Subcutaneous abdominal adipose tissue (tissue), 5 donors: ENCODE results near the gene CLASRP.

Source experiments
- H3K27ac ChIP-seq: one replicate; pipeline ENCODE4 v1.7.0; 2013; ENCODE audit warnings: low read depth, mild to moderate bottlenecking, inconsistent platforms, low read length, moderate library complexity
- H3K27me3 ChIP-seq, 5 donors: one replicate each; pipeline ENCODE4 v1.7.0; 2013; ENCODE audit warnings: low read length in 5 of 5, inconsistent platforms in 1 of 5; ENCODE audit not compliant: control insufficient read depth in 5 of 5, insufficient read depth in 4 of 5
- H3K36me3 ChIP-seq, 5 donors: one replicate each; pipeline ENCODE4 v1.7.0; 2013; ENCODE audit warnings: low read length in 5 of 5; ENCODE audit not compliant: control insufficient read depth in 5 of 5, insufficient read depth in 5 of 5
- H3K4me1 ChIP-seq, 5 donors: one replicate each; pipeline ENCODE4 v1.7.0; 2013; ENCODE audit warnings: low read length in 5 of 5, mild to moderate bottlenecking in 3 of 5, moderate library complexity in 1 of 5; ENCODE audit not compliant: control insufficient read depth in 5 of 5, insufficient read depth in 5 of 5
- H3K4me3 ChIP-seq, 5 donors: one replicate each; pipeline ENCODE4 v1.7.0; 2013; ENCODE audit warnings: low read length in 5 of 5, low read depth in 1 of 5
- H3K9ac ChIP-seq, 5 donors: one replicate each; pipeline ENCODE4 v1.7.0; 2013; ENCODE audit warnings: low read length in 5 of 5, mild to moderate bottlenecking in 4 of 5, moderate library complexity in 3 of 5
- H3K9me3 ChIP-seq, 5 donors: one replicate each; pipeline ENCODE4 v1.7.0; 2013; ENCODE audit warnings: low read length in 5 of 5; ENCODE audit not compliant: control insufficient read depth in 5 of 5
- donor health status: healthy.
- donor health status: healthy.
- donor health status: healthy.
- donor health status: healthy.
- donor health status: healthy.

CLASRP gene

GRCh38 chr19:45058622-45059159 lies 19.8 kb downstream of the CLASRP start:
- H3K27me3 ChIP-seq = no peaks in the 10 kb centered on the region
- H3K4me3 ChIP-seq = no peak overlapping the region
- peaks cover 0 to 94% (median 90%) of the 10 kb centered on the region in 5 donors for H3K36me3 ChIP-seq
- no peaks in the 10 kb centered on the region for H3K4me1 ChIP-seq
- H3K27ac ChIP-seq = no peak overlapping the region
- no peaks in the 10 kb centered on the region for H3K9me3 ChIP-seq
- H3K9ac ChIP-seq = no peak overlapping the region

- Histone ChIP-seq H3K27ac (no peak overlapping the region), H3K9me3 (no peaks in the 10 kb centered on the region)
Observed at GRCh38 chr19:45059258-45059965, 20.6 kb downstream of the CLASRP start.

GRCh38 chr19:45061965-45062364 lies 23.1 kb downstream of the CLASRP start:
- Histone ChIP-seq H3K27ac (no peak overlapping the region), H3K27me3 (no peaks in the 10 kb centered on the region), H3K4me3 (no peak overlapping the region), H3K4me1 (no peaks in the 10 kb centered on the region), H3K9ac (no peak overlapping the region), H3K36me3 (peaks cover 0 to 89% (median 82%) of the 10 kb centered on the region in 5 donors), H3K9me3 (no peaks in the 10 kb centered on the region)

More at GRCh38 chr19:45059258-45059965, 20.6 kb downstream of the CLASRP start:
- peaks cover 0 to 94% (median 89%) of the 10 kb centered on the region in 5 donors for H3K36me3 ChIP-seq
- no peaks in the 10 kb centered on the region for H3K4me1 ChIP-seq
- H3K4me3 ChIP-seq = no peak overlapping the region
- H3K9ac ChIP-seq = no peak overlapping the region
- H3K27me3 ChIP-seq = no peaks in the 10 kb centered on the region

- H3K27me3 ChIP-seq = no peaks in the 10 kb centered on the region
- H3K4me1 ChIP-seq = peaks cover 0 to 1% (median 0%) of the 10 kb centered on the region in 5 donors
- H3K4me3 ChIP-seq = no peak overlapping the region
- peaks cover 0 to 88% (median 79%) of the 10 kb centered on the region in 5 donors for H3K36me3 ChIP-seq
- H3K27ac ChIP-seq = no peak overlapping the region
- no peaks in the 10 kb centered on the region for H3K9me3 ChIP-seq
- H3K9ac ChIP-seq = no peak overlapping the region
Observed at GRCh38 chr19:45063851-45064801, 25.3 kb downstream of the CLASRP start.

- H3K4me3 ChIP-seq = no peak overlapping the region
- H3K9me3 ChIP-seq = no peaks in the 10 kb centered on the region
- H3K9ac ChIP-seq = no peak overlapping the region
- H3K36me3 ChIP-seq = peaks cover 0 to 88% (median 76%) of the 10 kb centered on the region in 5 donors
- H3K27ac ChIP-seq = no peak overlapping the region
- no peaks in the 10 kb centered on the region for H3K27me3 ChIP-seq
- peaks cover 0 to 3% (median 0%) of the 10 kb centered on the region in 5 donors for H3K4me1 ChIP-seq
Observed at GRCh38 chr19:45066921-45067661, 28.2 kb downstream of the CLASRP start.

GRCh38 chr19:45068041-45068440 lies 29.2 kb downstream of the CLASRP start:
- Histone ChIP-seq H3K27me3 (no peaks in the 10 kb centered on the region), H3K9me3 (no peaks in the 10 kb centered on the region), H3K9ac (no peak overlapping the region), H3K4me1 (peaks cover 0 to 3% (median 0%) of the 10 kb centered on the region in 5 donors), H3K4me3 (no peak overlapping the region), H3K27ac (no peak overlapping the region), H3K36me3 (peaks cover 0 to 87% (median 75%) of the 10 kb centered on the region in 5 donors)

GRCh38 chr19:45069056-45069455 lies 30.2 kb downstream of the CLASRP start:
- no peak overlapping the region for H3K27ac ChIP-seq
- H3K4me1 ChIP-seq = peaks cover 0 to 3% (median 0%) of the 10 kb centered on the region in 5 donors
- H3K36me3 ChIP-seq = peaks cover 0 to 79% (median 68%) of the 10 kb centered on the region in 5 donors
- H3K4me3 ChIP-seq = no peak overlapping the region
- no peak overlapping the region for H3K9ac ChIP-seq
- no peaks in the 10 kb centered on the region for H3K9me3 ChIP-seq
- H3K27me3 ChIP-seq = no peaks in the 10 kb centered on the region

GRCh38 chr19:45070214-45070613 lies 31.4 kb downstream of the CLASRP start:
- H3K36me3 ChIP-seq = peaks cover 0 to 68% (median 57%) of the 10 kb centered on the region in 5 donors
- peaks cover 0 to 8% (median 0%) of the 10 kb centered on the region in 5 donors for H3K4me1 ChIP-seq

GRCh38 chr19:45070861-45071544 lies 32.2 kb downstream of the CLASRP start:
- Histone ChIP-seq H3K27me3 (no peaks in the 10 kb centered on the region), H3K9ac (no peak overlapping the region), H3K36me3 (peaks cover 0 to 61% (median 52%) of the 10 kb centered on the region in 5 donors), H3K27ac (no peak overlapping the region), H3K9me3 (no peaks in the 10 kb centered on the region), H3K4me3 (no peak overlapping the region), H3K4me1 (peaks cover 0 to 14% (median 6%) of the 10 kb centered on the region in 5 donors)

More at GRCh38 chr19:45070214-45070613, 31.4 kb downstream of the CLASRP start:
- Histone ChIP-seq H3K9me3 (no peaks in the 10 kb centered on the region), H3K27me3 (no peaks in the 10 kb centered on the region), H3K27ac (no peak overlapping the region), H3K9ac (no peak overlapping the region), H3K4me3 (no peak overlapping the region)
